ENCODE data around the gene PCDHB10. TPM values are rescaled to one million over a fixed set of nuclear protein-coding genes. Genes with fewer than 3 reads are reported as not detected.
"Not testable (repeated sequence)": the region's sequence is repeated elsewhere in the genome, so short reads cannot be mapped to it uniquely, and the experiment has no call there.

Gene PCDHB10
- total RNA-seq, 2 experiments from 2014 or later, result not detected

- DNase-seq; H3K4me3 Mint-ChIP-seq; ATAC-seq; POLR2A ChIA-PET; H3K36me3 Mint-ChIP-seq (ENCODE audit: low read depth); H3K27ac Mint-ChIP-seq; CTCF ChIA-PET; H3K4me1 Mint-ChIP-seq; intact Hi-C loops (cut with DNase I, micrococcal nuclease): not testable (repeated sequence)
- Mint-ChIP-seq H3K9me3 (ENCODE audit: low read depth) (peaks cover 29% of the 10 kb centered on the region), H3K27me3 (peaks cover 44% of the 10 kb centered on the region)
Measured at GRCh38 chr5:141216035-141216434, 23.9 kb downstream of the PCDHB10 start.

GRCh38 chr5:141223112-141223783 lies 31.1 kb downstream of the PCDHB10 start, which contains the start of gene PCDHB14:
TSS of gene PCDHB14 (plus strand) at chr5:141223343. CDS start at chr5:141223506, 163 bp downstream.
- Mint-ChIP-seq H3K4me1 (peaks cover 5% of the 10 kb centered on the region), H3K27me3 (peaks cover 48% of the 10 kb centered on the region), H3K4me3 (peak within 1 kb of the TSS; percentile 18), H3K36me3 (ENCODE audit: low read depth) (peaks cover 8% of the 10 kb centered on the region), H3K27ac (no peak within 1 kb of the TSS), H3K9me3 (ENCODE audit: low read depth) (peaks cover 19% of the 10 kb centered on the region)
- ATAC-seq, result no peak
- CTCF ChIA-PET, result interaction anchor here (0.7 to 2.2 kb wide), 16 partner anchors 8 to 417 kb away, joined by 3 to 12 read pairs (median 4); partner anchors contain the start of genes PCDHB13 and PCDHB15
- intact Hi-C loops (cut with DNase I, micrococcal nuclease), result loop anchor here (5.0 to 10.0 kb wide), 2 partner anchors 202 to 339 kb away; partner anchors contain the start of gene PCDHGA11 (in 1 of the 2)
- no peak for DNase-seq
- POLR2A ChIA-PET, result interaction anchor here (0.6 kb wide), 1 partner anchor 117 kb away, joined by 3 read pairs; no protein-coding TSS in a partner anchor

- H3K4me3 Mint-ChIP-seq; H3K27ac Mint-ChIP-seq; H3K4me1 Mint-ChIP-seq; POLR2A ChIA-PET; DNase-seq; H3K36me3 Mint-ChIP-seq (ENCODE audit: low read depth); ATAC-seq; CTCF ChIA-PET: not testable (repeated sequence)
- peaks cover 12% of the 10 kb centered on the region for H3K9me3 Mint-ChIP-seq (ENCODE audit: low read depth)
- intact Hi-C loops (cut with DNase I, micrococcal nuclease), result loop anchor here (5.0 to 10.0 kb wide), 2 partner anchors 200 to 337 kb away; partner anchors contain the start of gene PCDHGA11 (in 1 of the 2)
- H3K27me3 Mint-ChIP-seq, result peaks cover 39% of the 10 kb centered on the region
Measured at GRCh38 chr5:141224844-141225243, 32.7 kb downstream of the PCDHB10 start.

- ATAC-seq; H3K36me3 Mint-ChIP-seq (ENCODE audit: low read depth); DNase-seq; H3K4me3 Mint-ChIP-seq; H3K27ac Mint-ChIP-seq; H3K4me1 Mint-ChIP-seq; POLR2A ChIA-PET: not testable (repeated sequence)
- Mint-ChIP-seq H3K27me3 (peaks cover 36% of the 10 kb centered on the region), H3K9me3 (ENCODE audit: low read depth) (peaks cover 12% of the 10 kb centered on the region)
- CTCF ChIA-PET, result interaction anchor here (0.9 to 1.6 kb wide), 3 partner anchors 9 to 33 kb away, joined by 3 to 5 read pairs (median 4); partner anchors contain the start of gene PCDHB12
- intact Hi-C loops (cut with DNase I, micrococcal nuclease), result loop anchor here in 1 of 2 experiments (10.0 kb wide), 1 partner anchor 199 kb away; the partner anchor contains the start of gene PCDHGA11
Measured at GRCh38 chr5:141225421-141225820, 33.3 kb downstream of the PCDHB10 start.

- H3K27ac Mint-ChIP-seq, result no peak overlapping the region
Measured at GRCh38 chr5:141234109-141234667, 42.0 kb downstream of the PCDHB10 start.

GRCh38 chr5:141235922-141236321 lies 43.8 kb downstream of the PCDHB10 start:
- POLR2A ChIA-PET, CTCF ChIA-PET, DNase-seq, ATAC-seq, H3K4me1 Mint-ChIP-seq, H3K27ac Mint-ChIP-seq, H3K4me3 Mint-ChIP-seq: not testable (repeated sequence)
- H3K36me3 Mint-ChIP-seq (ENCODE audit: low read depth), result peaks cover 28% of the 10 kb centered on the region
- peaks cover 52% of the 10 kb centered on the region for H3K9me3 Mint-ChIP-seq (ENCODE audit: low read depth)
- intact Hi-C loops (cut with DNase I, micrococcal nuclease), result loop anchor here in 1 of 2 experiments (10.0 kb wide), 2 partner anchors 189 to 401 kb away; partner anchors contain the start of genes PCDHA7 and PCDHGA11
- peaks cover 48% of the 10 kb centered on the region for H3K27me3 Mint-ChIP-seq

More at GRCh38 chr5:141234109-141234667, 42.0 kb downstream of the PCDHB10 start:
- intact Hi-C loops (cut with DNase I, micrococcal nuclease), result loop anchor here in 1 of 2 experiments (10.0 kb wide), 2 partner anchors 191 to 399 kb away; partner anchors contain the start of genes PCDHA7 and PCDHGA11
- Mint-ChIP-seq H3K36me3 (ENCODE audit: low read depth) (peaks cover 19% of the 10 kb centered on the region), H3K27me3 (peaks cover 35% of the 10 kb centered on the region), H3K4me3 (no peak overlapping the region), H3K4me1 (no peaks in the 10 kb centered on the region), H3K9me3 (ENCODE audit: low read depth) (peaks cover 42% of the 10 kb centered on the region)
- POLR2A ChIA-PET, result no interaction called here
- ATAC-seq (no peak), DNase-seq (no peak)
- CTCF ChIA-PET, result interaction anchor here (0.5 to 1.8 kb wide), 6 partner anchors 8 to 94 kb away, joined by 3 to 5 read pairs (median 5); partner anchors contain the start of gene PCDHB14

GRCh38 chr5:141236516-141237313 lies 44.6 kb downstream of the PCDHB10 start:
- H3K9me3 Mint-ChIP-seq (ENCODE audit: low read depth), result peaks cover 49% of the 10 kb centered on the region
- no peak for ATAC-seq
- no peak overlapping the region for H3K4me3 Mint-ChIP-seq
- ChIA-PET CTCF (no interaction called here), POLR2A (no interaction called here)
- intact Hi-C loops (cut with DNase I, micrococcal nuclease), result loop anchor here in 1 of 2 experiments (10.0 kb wide), 2 partner anchors 188 to 402 kb away; partner anchors contain the start of genes PCDHA7 and PCDHGA11
- H3K36me3 Mint-ChIP-seq (ENCODE audit: low read depth), result peaks cover 31% of the 10 kb centered on the region
- peaks cover 50% of the 10 kb centered on the region for H3K27me3 Mint-ChIP-seq
- no peaks in the 10 kb centered on the region for H3K4me1 Mint-ChIP-seq
- no peak overlapping the region for H3K27ac Mint-ChIP-seq
- no peak for DNase-seq

GRCh38 chr5:141241496-141241895 lies 49.3 kb downstream of the PCDHB10 start:
- ATAC-seq, result no peak
- CTCF ChIA-PET, result no interaction called here
- Mint-ChIP-seq H3K4me1 (no peaks in the 10 kb centered on the region), H3K36me3 (ENCODE audit: low read depth) (peaks cover 34% of the 10 kb centered on the region), H3K27me3 (peaks cover 47% of the 10 kb centered on the region), H3K4me3 (no peak overlapping the region), H3K9me3 (ENCODE audit: low read depth) (peaks cover 51% of the 10 kb centered on the region), H3K27ac (no peak overlapping the region)
- POLR2A ChIA-PET, result no interaction called here
- no peak for DNase-seq
- intact Hi-C loops (cut with DNase I, micrococcal nuclease), result loop anchor here (5.0 to 10.0 kb wide), 2 partner anchors 121 to 123 kb away; partner anchors contain the start of gene PCDHGA5 (in 2 of the 2)

Other genes with a start within 250 kb of the PCDHB10 start
- not detected for gene PCDHAC2, start 225.9 kb upstream of the PCDHB10 start, total RNA-seq
- not detected for gene PCDHB1, start 141.0 kb upstream of the PCDHB10 start, total RNA-seq
- not detected for gene PCDHB2, start 97.7 kb upstream of the PCDHB10 start, total RNA-seq
- gene PCDHB3, start 91.9 kb upstream of the PCDHB10 start, total RNA-seq, result not detected
- not detected for gene PCDHB4, start 70.5 kb upstream of the PCDHB10 start, total RNA-seq
- not detected for gene PCDHB5, start 57.1 kb upstream of the PCDHB10 start, total RNA-seq
- gene PCDHB6, start 42.3 kb upstream of the PCDHB10 start, total RNA-seq, result not detected
- not detected for gene PCDHB7, start 19.7 kb upstream of the PCDHB10 start, total RNA-seq
- gene PCDHB8, start 14.6 kb upstream of the PCDHB10 start, total RNA-seq, result not detected
- gene PCDHB16, start 10.0 kb upstream of the PCDHB10 start, total RNA-seq, result not detected
- gene PCDHB9, start 5.2 kb upstream of the PCDHB10 start, total RNA-seq, result not detected
- not detected for gene PCDHB11, start 7.3 kb downstream of the PCDHB10 start, total RNA-seq
- not detected for gene PCDHB12, start 16.4 kb downstream of the PCDHB10 start, total RNA-seq
- gene PCDHB13, start 21.6 kb downstream of the PCDHB10 start, total RNA-seq, result not detected
- gene PCDHB14, start 31.0 kb downstream of the PCDHB10 start, total RNA-seq, result not detected
- gene PCDHB15, start 53.0 kb downstream of the PCDHB10 start, total RNA-seq, result not detected
- gene SLC25A2, start 111.7 kb downstream of the PCDHB10 start, total RNA-seq, result under 1 TPM; 0.27 to 0.30 TPM
- 10 to 100 TPM; 45.2 to 54.4 TPM for gene TAF7, start 128.4 kb downstream of the PCDHB10 start, total RNA-seq
- gene PCDHGA1, start 138.2 kb downstream of the PCDHB10 start, total RNA-seq, result under 1 TPM in 1 of 2 experiments, not detected in 1; 0.05 TPM
- not detected for gene PCDHGA2, start 146.4 kb downstream of the PCDHB10 start, total RNA-seq
- gene PCDHGA3, start 151.5 kb downstream of the PCDHB10 start, total RNA-seq, result not detected
- gene PCDHGB1, start 157.7 kb downstream of the PCDHB10 start, total RNA-seq, result not detected
- gene PCDHGA4, start 162.7 kb downstream of the PCDHB10 start, total RNA-seq, result under 1 TPM; 0.11 TPM
- gene PCDHGB2, start 167.6 kb downstream of the PCDHB10 start, total RNA-seq, result under 1 TPM; 0.07 to 0.18 TPM
- gene PCDHGA5, start 171.8 kb downstream of the PCDHB10 start, total RNA-seq, result under 1 TPM; 0.07 to 0.09 TPM
- gene PCDHGB3, start 177.9 kb downstream of the PCDHB10 start, total RNA-seq, result not detected
- gene PCDHGA6, start 181.5 kb downstream of the PCDHB10 start, total RNA-seq, result under 1 TPM; 0.05 to 0.14 TPM
- not detected for gene PCDHGA7, start 190.4 kb downstream of the PCDHB10 start, total RNA-seq
- gene PCDHGB4, start 195.3 kb downstream of the PCDHB10 start, total RNA-seq, result under 1 TPM in 1 of 2 experiments, not detected in 1; 0.09 TPM
- not detected for gene PCDHGA8, start 200.3 kb downstream of the PCDHB10 start, total RNA-seq
- under 1 TPM; 0.05 to 0.09 TPM for gene PCDHGB5, start 205.6 kb downstream of the PCDHB10 start, total RNA-seq
- under 1 TPM in 1 of 2 experiments, not detected in 1; 0.09 TPM for gene PCDHGA9, start 210.4 kb downstream of the PCDHB10 start, total RNA-seq
- gene PCDHGB6, start 215.7 kb downstream of the PCDHB10 start, total RNA-seq, result not detected
- gene PCDHGA10, start 220.6 kb downstream of the PCDHB10 start, total RNA-seq, result under 1 TPM in 1 of 2 experiments, not detected in 1; 0.07 TPM
- not detected for gene PCDHGB7, start 225.3 kb downstream of the PCDHB10 start, total RNA-seq
- gene PCDHGA11, start 228.7 kb downstream of the PCDHB10 start, total RNA-seq, result under 1 TPM in 1 of 2 experiments, not detected in 1; 0.07 TPM
- gene PCDHGA12, start 238.2 kb downstream of the PCDHB10 start, total RNA-seq, result under 1 TPM; 0.07 to 0.09 TPM

Data from activated CD4-positive, alpha-beta T cell treated with anti-CD3 and anti-CD28 coated beads for 36 hours (primary cell).